WTC11 (cell line): ENCODE results near the gene TEX36.

ENCODE experiments used
- CREB1 ChIP-seq: sonication (generic); formaldehyde crosslinking; IDR thresholded peaks from 2 replicates; pipeline ENCODE4 v1.8.0; 2023; ENCODE audit warnings: mild to moderate bottlenecking, missing genetic modification reagents
- MXD4 ChIP-seq: fragments of 250-450 bp; sonication (Bioruptor Pico); IDR thresholded peaks from 2 replicates; pipeline ENCODE4 v1.8.0; 2021; ENCODE audit warnings: mild to moderate bottlenecking, moderate library complexity, borderline replicate concordance
- USF2 ChIP-seq: sonication (generic); formaldehyde crosslinking; IDR thresholded peaks from 2 replicates; pipeline ENCODE4 v1.8.1; 2023; ENCODE audit warnings: mild to moderate bottlenecking, missing genetic modification reagents, moderate library complexity
- ZNF121 ChIP-seq: sonication (generic); formaldehyde crosslinking; IDR thresholded peaks from 2 replicates; pipeline ENCODE4 v1.8.0; 2023; ENCODE audit warnings: missing genetic modification reagents
- TF ChIP-seq, protein P1 (sequence below): fragments of 200-600 bp; IDR thresholded peaks from 2 replicates; pipeline ENCODE4 v1.8.0; 2022; ENCODE audit warnings: antibody characterized with exemption

GRCh38 chr10:125698481-125698998 is 15.6 kb upstream of the TEX36 start:
- TF ChIP-seq, protein P1, sequence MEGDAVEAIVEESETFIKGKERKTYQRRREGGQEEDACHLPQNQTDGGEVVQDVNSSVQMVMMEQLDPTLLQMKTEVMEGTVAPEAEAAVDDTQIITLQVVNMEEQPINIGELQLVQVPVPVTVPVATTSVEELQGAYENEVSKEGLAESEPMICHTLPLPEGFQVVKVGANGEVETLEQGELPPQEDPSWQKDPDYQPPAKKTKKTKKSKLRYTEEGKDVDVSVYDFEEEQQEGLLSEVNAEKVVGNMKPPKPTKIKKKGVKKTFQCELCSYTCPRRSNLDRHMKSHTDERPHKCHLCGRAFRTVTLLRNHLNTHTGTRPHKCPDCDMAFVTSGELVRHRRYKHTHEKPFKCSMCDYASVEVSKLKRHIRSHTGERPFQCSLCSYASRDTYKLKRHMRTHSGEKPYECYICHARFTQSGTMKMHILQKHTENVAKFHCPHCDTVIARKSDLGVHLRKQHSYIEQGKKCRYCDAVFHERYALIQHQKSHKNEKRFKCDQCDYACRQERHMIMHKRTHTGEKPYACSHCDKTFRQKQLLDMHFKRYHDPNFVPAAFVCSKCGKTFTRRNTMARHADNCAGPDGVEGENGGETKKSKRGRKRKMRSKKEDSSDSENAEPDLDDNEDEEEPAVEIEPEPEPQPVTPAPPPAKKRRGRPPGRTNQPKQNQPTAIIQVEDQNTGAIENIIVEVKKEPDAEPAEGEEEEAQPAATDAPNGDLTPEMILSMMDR, result no peak
- TF ChIP-seq USF2 (CRISPR knock-in tag), result no peak
- TF ChIP-seq MXD4 (CRISPR knock-in tag), result no peak
- no peak for TF ChIP-seq ZNF121 (CRISPR knock-in tag)
- no peak for TF ChIP-seq CREB1 (CRISPR knock-in tag)
